ENCODE measurements around the gene TIGD3. TPM values are rescaled to one million over a fixed set of nuclear protein-coding genes. Genes with fewer than 3 reads are reported as not detected.

Gene TIGD3
- total and polyA plus RNA-seq, 11 donors = 0.19 to 0.91 (median 0.42) TPM; not detected in 2

DNA sequence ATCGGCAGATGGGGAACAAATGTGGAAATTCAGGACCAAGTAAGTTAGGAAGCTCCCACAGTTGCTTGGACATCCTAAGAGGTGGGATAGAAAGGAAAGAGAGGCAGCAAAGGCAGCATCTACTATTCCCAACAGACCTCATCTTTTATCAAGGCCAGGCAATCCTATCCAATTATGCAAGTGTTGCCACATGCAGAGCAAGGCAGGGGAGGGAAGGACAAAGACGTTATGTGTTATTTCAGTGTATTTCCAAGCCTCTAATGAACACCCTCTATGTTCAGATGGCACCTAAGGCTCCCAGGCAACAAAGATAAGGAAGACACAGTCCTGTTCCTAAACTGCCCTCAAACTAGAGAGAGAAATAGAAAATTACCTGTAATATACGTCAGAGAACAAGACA is 9.2 kb downstream of the TIGD3 start:
- WGBS, 4 donors = 61 to 75% (median 65%) methylated on average over 3 of the region's 3 CpGs
- Histone ChIP-seq H3K4me1 (peaks cover 0 to 22% (median 5%) of the 10 kb centered on the region in 12 donors), H3K36me3 (no peaks in the 10 kb centered on the region), H3K9me3 (no peaks in the 10 kb centered on the region), H3K27ac (no peak overlapping the region), H3K4me3 (no peak overlapping the region), H3K27me3 (no peaks in the 10 kb centered on the region)
- intact Hi-C loops (cut with DNase I) = loop anchor here in 3 of 10 donors (5.0 to 10.0 kb wide), 2 partner anchors 51 to 149 kb away; no protein-coding TSS in a partner anchor
- DNase-seq (no peak), ATAC-seq (no peak)
- TF ChIP-seq POLR2A (IDR thresholded peaks at IDR 0.05) = no peak
- TF ChIP-seq, protein P1, sequence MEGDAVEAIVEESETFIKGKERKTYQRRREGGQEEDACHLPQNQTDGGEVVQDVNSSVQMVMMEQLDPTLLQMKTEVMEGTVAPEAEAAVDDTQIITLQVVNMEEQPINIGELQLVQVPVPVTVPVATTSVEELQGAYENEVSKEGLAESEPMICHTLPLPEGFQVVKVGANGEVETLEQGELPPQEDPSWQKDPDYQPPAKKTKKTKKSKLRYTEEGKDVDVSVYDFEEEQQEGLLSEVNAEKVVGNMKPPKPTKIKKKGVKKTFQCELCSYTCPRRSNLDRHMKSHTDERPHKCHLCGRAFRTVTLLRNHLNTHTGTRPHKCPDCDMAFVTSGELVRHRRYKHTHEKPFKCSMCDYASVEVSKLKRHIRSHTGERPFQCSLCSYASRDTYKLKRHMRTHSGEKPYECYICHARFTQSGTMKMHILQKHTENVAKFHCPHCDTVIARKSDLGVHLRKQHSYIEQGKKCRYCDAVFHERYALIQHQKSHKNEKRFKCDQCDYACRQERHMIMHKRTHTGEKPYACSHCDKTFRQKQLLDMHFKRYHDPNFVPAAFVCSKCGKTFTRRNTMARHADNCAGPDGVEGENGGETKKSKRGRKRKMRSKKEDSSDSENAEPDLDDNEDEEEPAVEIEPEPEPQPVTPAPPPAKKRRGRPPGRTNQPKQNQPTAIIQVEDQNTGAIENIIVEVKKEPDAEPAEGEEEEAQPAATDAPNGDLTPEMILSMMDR (IDR thresholded peaks at IDR 0.05) = no peak

DNA sequence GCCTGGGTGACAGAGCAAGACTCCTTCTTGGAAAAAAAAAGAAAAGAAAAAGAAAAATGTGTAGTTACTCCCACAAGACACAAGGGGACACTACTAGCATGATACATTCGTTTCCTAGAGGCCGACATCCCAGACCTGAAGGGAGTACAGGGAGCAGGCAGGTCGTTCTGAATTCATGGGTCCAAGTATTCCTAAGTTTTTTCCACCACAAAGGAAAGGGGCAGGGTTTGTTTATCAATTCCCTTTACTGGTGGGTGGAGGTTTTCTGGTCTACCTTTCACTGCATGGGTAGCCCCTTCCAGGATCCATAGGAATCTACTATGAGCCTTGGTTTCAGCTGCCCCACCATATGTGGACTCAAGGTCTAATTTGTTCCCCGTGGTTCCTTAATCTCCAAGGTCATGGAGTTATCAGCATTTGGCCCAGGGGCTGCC is 11.8 kb downstream of the TIGD3 start:
- H3K4me3 ChIP-seq = no peak overlapping the region
- H3K9me3 ChIP-seq = no peaks in the 10 kb centered on the region
- peak overlapping the region in 11 of 12 donors; percentile 19 to 77 (median 63) for H3K27ac ChIP-seq
- H3K36me3 ChIP-seq = no peaks in the 10 kb centered on the region
- peaks cover 0 to 31% (median 14%) of the 10 kb centered on the region in 12 donors for H3K4me1 ChIP-seq
- no peaks in the 10 kb centered on the region for H3K27me3 ChIP-seq
- TF ChIP-seq, protein P1 (IDR thresholded peaks at IDR 0.05) = peak; percentile 66 to 85 (median 78)
- TF ChIP-seq POLR2A (IDR thresholded peaks at IDR 0.05) = no peak
- intact Hi-C loops (cut with DNase I) = loop anchor here in 8 of 10 donors (1.0 to 10.0 kb wide), 5 partner anchors 48 to 146 kb away; no protein-coding TSS in a partner anchor
- DNase-seq (no peak), ATAC-seq (peak; percentile 38 to 71 (median 66))
- 2 to 4% (median 3%) methylated on average over 4 of the region's 4 CpGs for WGBS, 4 donors

DNA sequence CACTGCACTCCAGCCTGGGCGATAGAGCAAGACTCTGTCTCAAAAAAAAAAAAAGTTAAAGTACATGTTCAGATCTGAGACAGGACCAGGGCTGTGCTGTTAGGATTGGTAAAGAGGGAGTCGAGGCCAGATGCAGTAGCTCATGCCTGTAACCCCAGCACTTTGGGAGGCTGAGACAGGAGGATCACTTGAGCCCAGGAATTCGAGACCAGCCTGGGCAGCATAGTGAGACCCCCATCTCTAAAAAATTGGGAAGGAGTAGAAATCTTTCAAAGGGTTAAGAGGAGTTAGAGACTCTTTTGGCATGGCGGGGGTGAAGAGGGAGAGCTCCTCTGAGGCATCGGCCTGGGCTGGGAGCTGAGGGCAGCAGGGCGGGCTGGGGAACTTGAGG is 16.1 kb downstream of the TIGD3 start:
- peak in 1 of 4 donors; percentile 17 for ATAC-seq
- intact Hi-C loops (cut with DNase I) = loop anchor here in 2 of 10 donors (5.0 to 10.0 kb wide), 2 partner anchors 97 to 224 kb away; partner anchors contain the start of gene KCNK7 (in 1 of the 2)
- H3K4me3 ChIP-seq = no peak overlapping the region
- H3K27me3 ChIP-seq = no peaks in the 10 kb centered on the region
- WGBS, 4 donors = 66 to 69% (median 67%) methylated on average over 6 of the region's 6 CpGs
- TF ChIP-seq, protein P1 (IDR thresholded peaks at IDR 0.05) = no peak
- TF ChIP-seq POLR2A (IDR thresholded peaks at IDR 0.05) = no peak
- peak overlapping the region; percentile 70 to 97 (median 88) for H3K27ac ChIP-seq
- no peaks in the 10 kb centered on the region for H3K9me3 ChIP-seq
- H3K36me3 ChIP-seq = no peaks in the 10 kb centered on the region
- DNase-seq = no peak
- peaks cover 0 to 34% (median 19%) of the 10 kb centered on the region in 12 donors for H3K4me1 ChIP-seq

DNA sequence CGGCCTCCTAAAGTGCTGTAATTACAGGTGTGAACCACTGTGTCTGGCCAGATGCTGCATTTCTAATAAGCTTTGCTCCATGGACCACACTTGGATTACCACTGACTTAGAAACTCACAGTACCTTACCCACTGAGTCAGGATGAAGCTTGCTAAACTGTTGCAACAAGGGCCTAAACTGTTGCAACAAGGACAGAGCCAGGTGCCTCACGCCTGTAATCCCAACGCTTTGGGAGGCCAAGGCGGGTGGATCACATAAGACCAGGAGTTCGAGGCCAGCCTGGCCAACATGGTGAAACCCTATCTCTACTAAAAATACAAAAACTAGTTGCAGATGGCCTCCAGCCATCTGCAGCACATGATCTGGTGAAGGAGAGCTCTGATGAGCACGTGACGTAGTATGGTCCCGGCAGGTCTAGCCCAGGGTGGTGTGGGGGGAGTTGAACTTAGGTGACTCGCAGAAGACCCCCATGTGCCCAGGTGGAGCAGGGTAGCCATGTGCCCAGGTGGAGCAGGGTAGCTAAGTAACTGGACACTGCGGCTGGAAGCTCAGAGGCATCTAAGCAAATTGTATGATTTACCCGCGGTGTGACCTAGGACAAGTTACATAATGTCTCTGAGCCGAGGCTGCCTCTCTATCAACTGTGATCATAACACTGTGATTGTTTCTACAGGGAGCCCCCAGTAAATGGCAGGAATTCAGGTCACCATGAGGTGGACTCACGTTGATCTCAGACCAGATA is 19.5 kb downstream of the TIGD3 start:
- intact Hi-C loops (cut with DNase I) = loop anchor here in 2 of 10 donors (5.0 to 10.0 kb wide), 2 partner anchors 93 to 221 kb away; partner anchors contain the start of gene KCNK7 (in 1 of the 2)
- Histone ChIP-seq H3K4me3 (no peak overlapping the region), H3K36me3 (no peaks in the 10 kb centered on the region), H3K27me3 (no peaks in the 10 kb centered on the region), H3K9me3 (no peaks in the 10 kb centered on the region), H3K27ac (no peak overlapping the region), H3K4me1 (peaks cover 0 to 33% (median 19%) of the 10 kb centered on the region in 12 donors)
- no peak for TF ChIP-seq POLR2A (IDR thresholded peaks at IDR 0.05)
- TF ChIP-seq, protein P1 (IDR thresholded peaks at IDR 0.05) = no peak
- 78 to 90% (median 81%) methylated on average over 10 to 14 of the region's 14 CpGs for WGBS, 4 donors
- ATAC-seq (no peak), DNase-seq (no peak)
